ENCODE measurements around the gene EYS.

GRCh38 chr6:63887002-63887751, 1819.8 kb downstream of the EYS start:
- no peak for TF ChIP-seq YY1 (IDR thresholded peaks at IDR 0.05; ENCODE audit: insufficient read depth, insufficient read length)
- TF ChIP-seq SUZ12 (IDR thresholded peaks at IDR 0.05; ENCODE audit: extremely low read depth, insufficient read depth, insufficient read length), result no peak
